HepG2 (cell line): ENCODE results near the gene TNFAIP8L2. TPM values are rescaled to one million over a fixed set of nuclear protein-coding genes. Genes with fewer than 3 reads are reported as not detected.

Source experiments
- ATAC-seq: fragments of 200-7000 bp; cut with Tn5 transposase; 3 replicates; pipeline ENCODE4 v1.9.1; 2020; ENCODE audit warnings: mild to moderate bottlenecking, moderate library complexity
- BruUV-seq: library from RNA; stranded (reverse); fragments of 400-500 nt; replicated peaks from 2 replicates; lab custom pipeline; 2021; lab: Mats Ljungman, UMichigan
- CTCF ChIA-PET: fragments of 300-600 bp; formaldehyde crosslinking; extraction: SDS; loops from one replicate; lab custom pipeline; 2021; ENCODE audit warnings: low total read pairs, inconsistent platforms, low intra/inter-chr PET ratio; lab: Yijun Ruan, JAX
- POLR2A ChIA-PET: fragments of 350-600 bp; sonication (Branson Sonifier 250); formaldehyde crosslinking; loops from one replicate; lab custom pipeline; 2020; ENCODE audit warnings: antibody characterized with exemption, inconsistent platforms; lab: Yijun Ruan, JAX
- DNase-seq: peaks from one replicate; pipeline ENCODE4 v3.0.0-alpha.2; 2015; ENCODE audit warnings: low spot score
- FAIRE-seq: peaks from 3 replicates; lab custom pipeline; 2011; peaks lifted over from hg19 to GRCh38; lab: Jason Lieb, UNC
- H2AFZ ChIP-seq: one replicate; pipeline ENCODE4 v1.6.1; 2011; ENCODE audit warnings: low read length, inconsistent platforms
- H3K27ac ChIP-seq: fragments of 300-600 bp; 3 replicates; pipeline ENCODE4 v1.8.0; 2011; ENCODE audit warnings: mixed run types, mild to moderate bottlenecking, mixed read lengths, low read length, inconsistent platforms; ENCODE audit not compliant: insufficient read depth; ENCODE audit errors: extremely low read length
- H3K27me3 ChIP-seq, 2 experiments: fragments of 200-600 bp in 1 of 2; 2 replicates in 1 of 2; 3 replicates in 1 of 2; pipeline versions ENCODE4 v1.6.0 to v1.8.0; 2011; ENCODE audit warnings: low read length in 2 of 2, mild to moderate bottlenecking in 2 of 2, moderate library complexity in 2 of 2, inconsistent platforms in 1 of 2; ENCODE audit not compliant: insufficient read depth in 2 of 2, control insufficient read depth in 1 of 2
- H3K36me3 ChIP-seq, 2 experiments: fragments of 200-600 bp in 1 of 2; replicated peaks in 1 of 2; 2 replicates in 1 of 2; 3 replicates in 1 of 2; pipeline versions ENCODE4 v1.5.1 to v1.8.0; 2011; ENCODE audit warnings: low read length in 2 of 2, inconsistent platforms in 1 of 2; ENCODE audit not compliant: insufficient read depth in 2 of 2, control insufficient read depth in 1 of 2
- H3K4me1 ChIP-seq: 2 replicates; pipeline ENCODE4 v1.5.1; 2012; ENCODE audit warnings: low read length, inconsistent platforms; ENCODE audit not compliant: insufficient read depth
- H3K4me2 ChIP-seq: 2 replicates; pipeline ENCODE4 v1.6.0; 2011; ENCODE audit warnings: low read depth, low read length, inconsistent platforms
- H3K4me3 ChIP-seq, 3 experiments: fragments of 200-600 bp in 1 of 3; sonication (generic), shearing (Covaris generic) in 1 of 3; replicated peaks in 1 of 3; 2 replicates each; pipeline ENCODE4 v1.5.1; 2011 to 2016; ENCODE audit warnings: low read length in 3 of 3, inconsistent platforms in 2 of 3, low read depth in 2 of 3, mild to moderate bottlenecking in 2 of 3, control low read depth in 1 of 3, mixed read lengths in 1 of 3; ENCODE audit not compliant: insufficient read depth in 1 of 3
- H3K79me2 ChIP-seq: one replicate; pipeline ENCODE4 v1.6.1; 2011; ENCODE audit warnings: low read length, inconsistent platforms; ENCODE audit not compliant: insufficient read depth
- H3K9ac ChIP-seq: 2 replicates; pipeline ENCODE4 v1.6.0; 2011; ENCODE audit warnings: mild to moderate bottlenecking, low read depth, low read length, inconsistent platforms; ENCODE audit not compliant: insufficient read depth
- H3K9me3 ChIP-seq: 2 replicates; pipeline ENCODE4 v1.5.1; 2012; ENCODE audit warnings: mild to moderate bottlenecking, low read length
- H4K20me1 ChIP-seq: 2 replicates; pipeline ENCODE4 v1.6.0; 2011; ENCODE audit warnings: inconsistent platforms, mild to moderate bottlenecking, low read length, moderate library complexity; ENCODE audit not compliant: insufficient read depth
- AGO2 ChIP-seq: fragments of 200-400 bp; formaldehyde crosslinking; optimal IDR thresholded peaks from 2 replicates; pipeline ENCODE3; 2017; ENCODE audit warnings: mild to moderate bottlenecking, low read depth, low read length, moderate library complexity
- FOSL2 ChIP-seq: sonication (generic); formaldehyde crosslinking; IDR thresholded peaks from 2 replicates; pipeline ENCODE4 v1.4.0; 2020; ENCODE audit warnings: missing genetic modification reagents
- HNRNPUL1 ChIP-seq: fragments of 200-400 bp; formaldehyde crosslinking; IDR thresholded peaks from 2 replicates; pipeline ENCODE4 v1.6.1; 2017; ENCODE audit warnings: low read depth, mild to moderate bottlenecking, low read length, moderate library complexity
- MEIS2 ChIP-seq: sonication (generic); formaldehyde crosslinking; IDR thresholded peaks from 2 replicates; pipeline ENCODE4 v1.9.0; 2021; ENCODE audit warnings: mild to moderate bottlenecking, missing genetic modification reagents
- PTBP1 ChIP-seq: fragments of 200-400 bp; formaldehyde crosslinking; IDR thresholded peaks from 2 replicates; pipeline ENCODE4 v1.6.1; 2018; ENCODE audit warnings: low read length, low read depth; ENCODE audit not compliant: poor library complexity, severe bottlenecking
- REXO4 ChIP-seq: sonication (generic); formaldehyde crosslinking; IDR thresholded peaks from 2 replicates; pipeline ENCODE4 v1.8.0; 2022; ENCODE audit warnings: missing genetic modification reagents, mild to moderate bottlenecking, borderline replicate concordance
- TAF15 ChIP-seq: fragments of 200-400 bp; formaldehyde crosslinking; IDR thresholded peaks from one replicate; pipeline ENCODE4 v1.6.1; 2018; ENCODE audit warnings: mild to moderate bottlenecking, low read depth, low read length; ENCODE audit not compliant: poor library complexity, severe bottlenecking
- ZNF296 ChIP-seq: sonication (generic); formaldehyde crosslinking; conservative IDR thresholded peaks from 2 replicates; pipeline ENCODE4 v1.5.0; 2020; ENCODE audit warnings: mild to moderate bottlenecking, missing genetic modification reagents
- ZNF629 ChIP-seq: sonication (generic); formaldehyde crosslinking; conservative IDR thresholded peaks from 2 replicates; pipeline ENCODE4 v1.5.0; 2020; ENCODE audit warnings: missing genetic modification reagents
- WGBS: methylation state at CpG from one replicate; pipeline ENCODE4 v1.1.6; 2017; ENCODE audit warnings: low lambda C conversion rate; 5-methylcytosine and 5-hydroxymethylcytosine counted together
- in situ Hi-C: cut with HindIII; loops from 2 replicates; pipeline ENCODE4 v1.10.0; 2017; ENCODE audit warnings: low pct_unique_long_range_greater_than_20kb; ENCODE audit not compliant: extremely low pct_ligation_motif_present
- intact Hi-C: fragments of 100-400 bp; cut with micrococcal nuclease; formaldehyde crosslinking; loops from one replicate; pipeline ENCODE4 v1.10.0; 2022; ENCODE audit not compliant: unreplicated experiment
- polyA plus RNA-seq, 8 experiments: library from polyadenylated mRNA; depleted of rRNA in 3 of 8; stranded (reverse) in 7 of 8; unstranded in 1 of 8; fragments of >200 nt; fragmentation: Illumina TruSeq in 4 of 8; extraction: Trizol in 4 of 8; gene quantifications; 2 replicates each; pipeline versions ENCODE4 v1.2.1 to v1.2.3, GENCODE V29; 2011 to 2016; ENCODE audit warnings: low read depth in 4 of 8, missing spikeins in 1 of 8, mixed read lengths in 1 of 8; ENCODE audit not compliant: insufficient read depth in 1 of 8
- total RNA-seq, 5 experiments: library from RNA; depleted of rRNA; stranded (reverse); fragments of >200 nt; fragmentation: Illumina TruSeq; extraction: Trizol; gene quantifications; 2 replicates each; pipeline ENCODE4 v1.2.3, GENCODE V29; 2016; ENCODE audit warnings: low read depth in 1 of 5
- TF ChIP-seq, protein P1 (sequence below): conservative IDR thresholded peaks from 2 replicates; pipeline ENCODE4 v1.6.1; 2018; ENCODE audit warnings: missing genetic modification reagents

Gene TNFAIP8L2
- total and polyA plus RNA-seq, 2 of the 13 experiments (the other 11 are each of a cell fraction or from before 2014, with no cell fraction given): not detected

DNA sequence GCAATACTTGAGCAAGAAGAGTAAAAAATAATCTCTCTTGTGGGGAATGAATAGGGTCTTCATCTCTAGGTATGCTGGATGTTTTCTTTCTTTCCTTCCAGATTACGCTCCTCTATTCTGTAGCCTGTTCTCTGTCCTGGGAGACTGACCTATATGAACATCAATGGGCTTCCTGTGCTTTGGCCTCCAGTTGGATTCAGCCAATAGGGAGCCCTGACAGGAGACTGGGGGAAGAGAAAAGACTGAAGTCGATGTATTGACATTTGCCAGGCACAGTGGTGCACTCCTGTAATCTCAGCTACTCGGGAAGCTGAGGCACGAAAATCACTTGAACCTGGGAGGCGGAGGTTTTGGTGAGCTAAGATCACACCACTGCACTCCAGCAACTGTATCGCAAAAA is 27.6 kb upstream of the TNFAIP8L2 start (continued):
- TF ChIP-seq, protein P1, sequence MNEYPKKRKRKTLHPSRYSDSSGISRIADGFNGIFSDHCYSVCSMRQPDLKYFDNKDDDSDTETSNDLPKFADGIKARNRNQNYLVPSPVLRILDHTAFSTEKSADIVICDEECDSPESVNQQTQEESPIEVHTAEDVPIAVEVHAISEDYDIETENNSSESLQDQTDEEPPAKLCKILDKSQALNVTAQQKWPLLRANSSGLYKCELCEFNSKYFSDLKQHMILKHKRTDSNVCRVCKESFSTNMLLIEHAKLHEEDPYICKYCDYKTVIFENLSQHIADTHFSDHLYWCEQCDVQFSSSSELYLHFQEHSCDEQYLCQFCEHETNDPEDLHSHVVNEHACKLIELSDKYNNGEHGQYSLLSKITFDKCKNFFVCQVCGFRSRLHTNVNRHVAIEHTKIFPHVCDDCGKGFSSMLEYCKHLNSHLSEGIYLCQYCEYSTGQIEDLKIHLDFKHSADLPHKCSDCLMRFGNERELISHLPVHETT: no peak
- no peak for TF ChIP-seq ZNF296 (CRISPR knock-in tag)
- no peak for TF ChIP-seq REXO4 (CRISPR knock-in tag)
- no peak for TF ChIP-seq PTBP1
- no peak for TF ChIP-seq HNRNPUL1
- no peak for TF ChIP-seq MEIS2 (CRISPR knock-in tag)
- no peak for TF ChIP-seq TAF15
- TF ChIP-seq AGO2: no peak

DNA sequence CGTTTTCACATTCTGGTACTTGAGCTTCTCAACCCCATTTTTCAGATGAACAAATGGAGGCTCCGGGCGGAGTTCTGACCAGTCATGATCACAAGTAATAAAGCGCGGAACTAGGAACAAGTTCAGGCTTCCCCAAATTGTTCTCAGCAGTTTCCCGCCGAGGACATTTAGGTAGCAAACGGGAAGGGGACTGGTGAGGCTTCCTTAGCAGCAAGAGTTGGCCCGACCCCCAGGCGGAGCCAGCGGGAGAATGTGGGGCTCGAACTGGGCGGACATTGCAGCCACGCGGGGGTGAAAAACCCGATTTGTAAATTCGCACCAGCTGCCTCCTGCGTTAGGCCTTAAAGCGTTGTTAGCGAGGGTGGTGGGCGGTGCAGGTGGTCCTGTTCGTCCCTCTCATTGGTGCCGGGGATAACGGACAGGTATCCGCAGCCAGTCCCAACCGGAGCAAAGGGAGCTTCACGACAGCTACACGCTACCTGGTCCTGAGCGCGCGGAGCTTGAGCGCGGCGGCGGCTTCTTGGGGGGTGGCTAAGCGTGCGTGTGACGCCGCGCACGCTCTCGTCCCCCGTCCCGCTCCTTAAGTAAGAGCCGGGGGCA is 25.4 kb upstream of the TNFAIP8L2 start:
- intact Hi-C loops (no loop called here), in situ Hi-C loops (no loop called here)
- TF ChIP-seq FOSL2 (CRISPR knock-in tag) (no peak), AGO2 (peak; percentile 32), ZNF629 (CRISPR knock-in tag) (peak; percentile 49; the same call in 1 of the 2 replicates)
- Histone ChIP-seq H3K27me3 (no peaks in the 10 kb centered on the region), H3K36me3 (no peaks in the 10 kb centered on the region), H2AFZ (no peak overlapping the region), H3K27ac (no peak overlapping the region), H3K79me2 (no peaks in the 10 kb centered on the region), H3K4me3 (no peak overlapping the region), H3K9ac (no peak overlapping the region), H3K9me3 (no peaks in the 10 kb centered on the region), H4K20me1 (no peaks in the 10 kb centered on the region), H3K4me1 (peaks cover 5% of the 10 kb centered on the region; the same call in 1 of the 2 replicates), H3K4me2 (no peak overlapping the region)
- ChIA-PET CTCF (no interaction called here), POLR2A (no interaction called here)
- no TSS peak for BruUV-seq
- DNase-seq: no peak
- no peak for FAIRE-seq
- 87% methylated on average over 42 of the region's 45 CpGs for WGBS
- no peak for ATAC-seq
